Common myeloid progenitor, CD34-positive (primary cell): Measurements from ENCODE around the gene OMA1.

Experiments used
- CTCF ChIA-PET: fragments of 350-600 bp; sonication (Branson Sonifier 250); formaldehyde crosslinking; loops from one replicate; lab custom pipeline; 2021; ENCODE audit warnings: antibody characterized with exemption; lab: Charles Lee
- POLR2A ChIA-PET: fragments of 350-600 bp; sonication (Branson Sonifier 250); formaldehyde crosslinking; loops from one replicate; lab custom pipeline; 2021; ENCODE audit warnings: antibody characterized with exemption; lab: Charles Lee
- DNase-seq, 3 donors: peaks; one replicate each; pipeline versions ENCODE4 v3.0.0 to v3.0.0-alpha.2; 2013
- H3K27ac ChIP-seq, 2 experiments: 1 replicate in 1 of 2; 2 replicates in 1 of 2; pipeline ENCODE4 v1.7.0; 2013; ENCODE audit warnings: inconsistent platforms in 2 of 2, low read length in 2 of 2, mild to moderate bottlenecking in 2 of 2, low read depth in 1 of 2, moderate library complexity in 1 of 2; ENCODE audit not compliant: severe bottlenecking in 2 of 2, insufficient read depth in 1 of 2, poor library complexity in 1 of 2
- H3K27me3 ChIP-seq, 5 experiments: replicated peaks in 2 of 5; 1 replicate in 3 of 5; 2 replicates in 2 of 5; pipeline versions ENCODE4 v1.6.1 to v1.7.0; 2013; ENCODE audit warnings: low read length in 4 of 5, mild to moderate bottlenecking in 2 of 5, moderate library complexity in 2 of 5, inconsistent platforms in 1 of 5; ENCODE audit not compliant: insufficient read depth in 5 of 5, control insufficient read depth in 4 of 5
- H3K36me3 ChIP-seq, 4 experiments: 1 replicate in 2 of 4; 2 replicates in 2 of 4; pipeline versions ENCODE4 v1.6.1 to v1.7.0; 2013; ENCODE audit warnings: low read length in 3 of 4, control low read depth in 1 of 4, mild to moderate bottlenecking in 1 of 4; ENCODE audit not compliant: control insufficient read depth in 4 of 4, insufficient read depth in 4 of 4
- H3K4me1 ChIP-seq, 4 experiments: 1 replicate in 3 of 4; 2 replicates in 1 of 4; pipeline versions ENCODE4 v1.6.1 to v1.7.1; 2013; ENCODE audit warnings: low read length in 3 of 4, mild to moderate bottlenecking in 3 of 4, control low read depth in 1 of 4, inconsistent platforms in 1 of 4, moderate library complexity in 1 of 4; ENCODE audit not compliant: control insufficient read depth in 4 of 4, insufficient read depth in 4 of 4; ENCODE audit errors: control extremely low read depth in 1 of 4
- H3K4me3 ChIP-seq, 7 experiments: 1 replicate in 4 of 7; 2 replicates in 3 of 7; pipeline versions ENCODE4 v1.5.1 to v1.7.0; 2013; ENCODE audit warnings: mild to moderate bottlenecking in 7 of 7, low read length in 6 of 7, moderate library complexity in 6 of 7, inconsistent platforms in 2 of 7, low read depth in 2 of 7, control low read depth in 1 of 7; ENCODE audit not compliant: insufficient read depth in 4 of 7, control insufficient read depth in 1 of 7; ENCODE audit errors: extremely low read depth in 1 of 7
- H3K9me3 ChIP-seq, 5 experiments: 1 replicate in 4 of 5; 2 replicates in 1 of 5; pipeline versions ENCODE4 v1.6.1 to v1.7.1; 2013; ENCODE audit warnings: low read length in 4 of 5, mild to moderate bottlenecking in 2 of 5, inconsistent platforms in 1 of 5, low read depth in 1 of 5, moderate library complexity in 1 of 5; ENCODE audit not compliant: control insufficient read depth in 4 of 5, insufficient read depth in 2 of 5; ENCODE audit errors: control extremely low read depth in 1 of 5
- WGBS: methylation state at CpG from one replicate; pipeline ENCODE4 v1.1.5; 2013; ENCODE audit not compliant: insufficient coverage; 5-methylcytosine and 5-hydroxymethylcytosine counted together

Gene OMA1

DNA sequence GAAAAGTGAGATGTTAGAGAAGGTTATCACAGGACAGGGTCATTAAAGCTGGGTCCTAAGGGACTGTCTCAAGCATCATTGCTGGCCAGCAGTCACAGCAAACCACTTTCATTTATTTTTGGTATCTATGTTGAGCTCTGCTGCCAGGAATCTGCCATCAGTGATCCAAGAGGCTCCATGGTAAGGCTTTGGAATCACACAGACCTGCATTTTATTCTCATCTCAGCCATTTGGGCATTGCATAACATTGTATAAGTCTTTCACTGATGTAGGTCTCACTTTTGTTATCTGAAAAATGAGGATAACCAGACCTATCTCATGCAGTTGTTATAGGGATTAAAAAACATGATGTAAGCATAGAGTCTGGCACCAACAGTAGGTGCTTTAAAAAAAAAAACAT is 77.5 kb downstream of the OMA1 start:
- POLR2A ChIA-PET, result no interaction called here
- no peak for DNase-seq
- H3K9me3 ChIP-seq, result no peaks in the 10 kb centered on the region

DNA sequence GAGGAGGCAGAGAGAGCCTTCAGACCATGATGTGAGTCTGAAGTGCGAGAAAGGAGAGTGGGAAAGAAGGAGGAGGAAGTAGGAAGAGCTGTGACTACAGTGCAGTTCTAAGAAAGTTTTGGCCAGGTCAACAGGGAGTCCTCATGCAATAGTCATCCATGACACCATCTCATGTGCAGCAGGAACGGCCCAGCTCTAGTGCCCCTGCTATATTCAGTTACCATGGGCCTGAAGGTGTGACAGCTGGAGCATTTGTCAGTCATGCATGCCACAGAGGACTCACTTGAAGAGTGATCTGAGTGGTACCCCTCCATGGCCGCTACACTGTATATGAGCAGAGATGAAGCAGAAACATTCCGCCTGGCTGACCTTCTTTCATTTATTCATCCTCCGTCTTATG is 77.9 kb downstream of the OMA1 start:
- 95% methylated on average over 2 of the region's 5 CpGs for WGBS
- no peak for DNase-seq
- ChIA-PET CTCF (no interaction called here), POLR2A (no interaction called here)
- Histone ChIP-seq H3K27me3 (no peaks in the 10 kb centered on the region), H3K4me1 (no peaks in the 10 kb centered on the region), H3K36me3 (peaks cover 0 to 8% (median 4%) of the 10 kb centered on the region in 4 experiments), H3K4me3 (no peak overlapping the region), H3K27ac (no peak overlapping the region), H3K9me3 (no peaks in the 10 kb centered on the region)

More for the DNA sequence above, 77.5 kb downstream of the OMA1 start:
- peaks cover 0 to 11% (median 4%) of the 10 kb centered on the region in 4 experiments for H3K36me3 ChIP-seq
- H3K4me1 ChIP-seq, result no peaks in the 10 kb centered on the region
- no peak overlapping the region for H3K4me3 ChIP-seq
- H3K27ac ChIP-seq, result no peak overlapping the region
- H3K27me3 ChIP-seq, result no peaks in the 10 kb centered on the region
- CTCF ChIA-PET, result no interaction called here

DNA sequence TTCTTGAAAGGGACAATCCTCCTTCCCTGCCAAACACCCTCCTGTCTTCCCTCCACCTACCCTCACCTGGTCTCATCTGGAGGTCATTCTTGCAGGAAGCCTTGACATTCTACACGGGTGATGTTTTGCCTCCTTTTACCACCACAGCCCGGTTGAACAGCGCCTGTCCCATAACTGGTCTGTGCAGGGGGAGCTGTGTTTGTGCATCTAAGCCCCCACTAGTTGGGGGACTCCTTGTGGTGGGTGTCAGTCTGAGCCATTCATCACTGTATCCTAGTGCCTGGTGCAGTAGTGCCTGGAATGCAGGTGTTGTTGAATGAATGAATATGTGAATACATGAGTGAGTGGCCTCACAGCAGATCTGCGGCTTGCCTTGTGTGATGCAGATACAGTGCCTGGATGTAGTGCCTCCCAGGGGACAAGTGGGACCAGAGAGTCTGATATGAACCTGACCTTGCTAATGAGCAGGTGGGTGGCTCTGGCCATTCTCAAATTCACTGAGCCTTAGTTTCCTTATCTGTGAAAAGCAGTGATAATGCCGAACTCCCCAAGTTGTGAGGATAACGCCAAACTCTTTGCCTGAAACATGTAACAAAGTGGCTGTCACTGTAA is 79.8 kb downstream of the OMA1 start:
- Histone ChIP-seq H3K27ac (no peak overlapping the region), H3K9me3 (no peaks in the 10 kb centered on the region), H3K4me3 (no peak overlapping the region), H3K4me1 (no peaks in the 10 kb centered on the region), H3K36me3 (peaks cover 0 to 8% (median 4%) of the 10 kb centered on the region in 4 experiments), H3K27me3 (no peaks in the 10 kb centered on the region)
- no peak for DNase-seq
- ChIA-PET CTCF (no interaction called here), POLR2A (no interaction called here)
- 95% methylated on average over 4 of the region's 6 CpGs for WGBS

DNA sequence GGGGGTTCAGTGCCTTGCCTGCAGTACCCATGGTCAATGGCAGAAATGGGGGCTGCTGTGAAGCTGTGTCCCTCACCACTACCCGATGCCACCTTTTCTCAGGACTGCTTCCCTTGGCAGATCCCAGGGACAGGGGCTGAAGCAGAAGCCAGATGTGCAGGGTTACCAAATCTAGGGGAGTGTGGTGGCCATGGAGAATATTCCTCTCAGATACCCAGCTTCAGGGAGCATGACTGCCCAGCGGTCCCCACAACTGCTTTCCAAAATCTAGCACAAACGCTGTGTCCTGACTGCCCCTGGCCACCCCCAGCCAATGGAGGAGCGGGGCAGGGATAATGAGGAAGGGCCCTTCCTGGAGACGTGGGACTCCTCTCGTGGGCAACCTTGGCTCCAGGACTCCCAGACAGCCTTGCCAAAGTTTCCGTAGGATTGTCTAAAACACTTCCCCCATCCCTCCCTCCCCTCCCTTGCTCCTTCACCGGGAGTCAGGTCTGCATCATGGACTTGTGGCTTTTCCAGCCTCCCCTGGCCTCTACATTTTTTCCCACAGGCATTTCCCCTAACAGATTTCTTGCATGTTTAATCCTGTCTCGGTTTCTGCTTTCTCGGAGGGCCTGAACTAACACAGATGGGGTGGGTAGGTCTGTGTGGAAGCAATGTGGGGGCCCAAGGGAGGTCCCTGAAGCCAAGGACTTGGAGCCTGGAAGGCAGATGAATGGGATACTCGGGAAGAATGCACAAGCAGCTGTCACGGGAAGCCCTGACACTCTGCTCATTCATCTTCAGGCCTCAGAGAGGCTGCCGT is 80.5 kb downstream of the OMA1 start:
- no peaks in the 10 kb centered on the region for H3K27me3 ChIP-seq
- no peaks in the 10 kb centered on the region for H3K9me3 ChIP-seq
- 87% methylated on average over 12 of the region's 13 CpGs for WGBS
- H3K27ac ChIP-seq, result no peak overlapping the region
- H3K4me3 ChIP-seq, result no peak overlapping the region
- H3K36me3 ChIP-seq, result peaks cover 0 to 8% (median 4%) of the 10 kb centered on the region in 4 experiments
- ChIA-PET POLR2A (no interaction called here), CTCF (no interaction called here)
- no peaks in the 10 kb centered on the region for H3K4me1 ChIP-seq
- no peak for DNase-seq

DNA sequence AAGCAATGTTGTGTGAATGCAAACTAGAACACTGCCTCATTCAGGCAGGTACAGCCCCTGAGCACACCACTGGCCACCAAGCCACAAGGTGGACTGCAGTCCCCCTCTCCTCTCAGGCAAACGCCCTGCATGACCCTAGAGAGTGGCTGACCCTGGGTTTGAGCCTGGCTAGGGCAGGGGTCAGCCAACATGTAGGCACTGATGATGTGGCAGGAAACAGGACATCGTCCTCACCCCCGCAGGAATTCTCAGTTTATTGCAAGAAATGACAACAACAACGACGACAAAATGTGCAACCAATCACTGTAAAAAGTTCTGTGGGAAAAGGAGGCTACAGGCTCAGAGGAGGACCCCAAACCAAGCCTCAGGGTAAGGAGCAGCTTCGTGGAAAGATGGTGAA is 81.3 kb downstream of the OMA1 start:
- CTCF ChIA-PET, result no interaction called here
- Histone ChIP-seq H3K4me3 (no peak overlapping the region), H3K9me3 (no peaks in the 10 kb centered on the region), H3K27me3 (no peaks in the 10 kb centered on the region), H3K36me3 (peaks cover 0 to 8% (median 4%) of the 10 kb centered on the region in 4 experiments), H3K27ac (no peak overlapping the region), H3K4me1 (no peaks in the 10 kb centered on the region)
- WGBS, result 100% methylated on average over 5 of the region's 6 CpGs
- POLR2A ChIA-PET, result no interaction called here
- DNase-seq, result no peak

DNA sequence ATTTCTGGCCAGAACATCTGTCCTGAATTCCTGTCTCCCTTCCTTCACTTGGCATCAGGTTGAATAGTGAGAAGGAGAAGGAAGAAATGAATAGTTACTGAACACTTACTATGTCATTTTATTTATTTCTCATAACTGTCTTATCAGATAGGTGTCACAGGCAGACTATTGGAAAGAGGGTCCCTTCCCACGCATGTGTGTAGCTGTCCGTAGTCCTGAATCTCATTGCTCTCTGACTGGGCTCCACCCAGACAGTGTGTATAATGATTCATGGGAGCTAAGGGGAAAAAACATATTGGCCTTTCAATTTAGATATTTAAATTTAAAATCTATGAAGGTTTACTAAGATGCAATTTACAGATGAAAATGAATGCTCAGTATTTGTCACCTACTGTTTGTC is 86.1 kb downstream of the OMA1 start:
- peaks cover 0 to 3% (median 0%) of the 10 kb centered on the region in 4 experiments for H3K36me3 ChIP-seq
- no peaks in the 10 kb centered on the region for H3K27me3 ChIP-seq
- no CpG with 5 or more reads among the region's 2 CpGs for WGBS
- no peak overlapping the region for H3K4me3 ChIP-seq
- H3K4me1 ChIP-seq, result no peaks in the 10 kb centered on the region
- DNase-seq, result peak in 2 of 3 donors; percentile 7 to 10
- ChIA-PET POLR2A (no interaction called here), CTCF (no interaction called here)
- peaks cover 0 to 3% (median 0%) of the 10 kb centered on the region in 5 experiments for H3K9me3 ChIP-seq
- no peak overlapping the region for H3K27ac ChIP-seq

DNA sequence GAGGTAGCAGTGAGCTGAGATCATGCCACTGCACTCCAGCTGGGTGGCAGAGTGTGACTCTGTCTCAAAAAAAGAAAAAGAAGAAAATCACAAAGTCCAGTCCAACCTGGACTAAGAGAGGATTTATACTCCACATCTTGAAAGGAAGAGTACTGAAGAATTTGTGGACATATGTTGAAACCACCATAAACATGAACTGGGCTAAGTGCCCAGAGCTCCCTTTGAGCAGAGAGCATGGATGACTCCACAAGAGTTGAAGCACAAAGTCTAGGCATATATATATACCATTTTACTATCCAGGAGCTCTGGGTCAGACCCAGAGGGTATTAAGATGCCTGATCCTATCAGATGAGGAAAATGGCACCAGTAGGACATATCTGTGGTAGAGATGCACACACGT is 86.6 kb downstream of the OMA1 start:
- POLR2A ChIA-PET, result no interaction called here
- Histone ChIP-seq H3K36me3 (peaks cover 0 to 3% (median 0%) of the 10 kb centered on the region in 4 experiments), H3K27ac (no peak overlapping the region), H3K4me1 (no peaks in the 10 kb centered on the region), H3K4me3 (no peak overlapping the region), H3K9me3 (peaks cover 0 to 3% (median 0%) of the 10 kb centered on the region in 5 experiments), H3K27me3 (peaks cover 0 to 2% (median 0%) of the 10 kb centered on the region in 5 experiments)
- DNase-seq, result no peak
- CTCF ChIA-PET, result no interaction called here
- WGBS, result no CpG with 5 or more reads among the region's 1 CpG
